Uterus (tissue), 4 donors: ENCODE data around the gene MASP1. TPM values are rescaled to one million over a fixed set of nuclear protein-coding genes. Genes with fewer than 3 reads are reported as not detected.

Experiments
- DNase-seq, 2 donors: peaks; one replicate each; pipeline ENCODE4 v3.0.0-alpha.2; 2019 to 2020
- H3K27ac ChIP-seq, 2 donors: fragments of 200-600 bp; sonication (generic); 1 replicate in 1 of 2; 2 replicates in 1 of 2; pipeline ENCODE4 v1.5.1; 2016 to 2018
- H3K27me3 ChIP-seq, 2 donors: fragments of 200-600 bp; sonication (generic); one replicate each; pipeline ENCODE4 v1.5.1; 2018 to 2019; ENCODE audit warnings: control low read depth in 1 of 2
- H3K36me3 ChIP-seq, 2 donors: fragments of 200-600 bp; sonication (generic); one replicate each; pipeline ENCODE4 v1.5.1; 2019; ENCODE audit warnings: control low read depth in 1 of 2
- H3K4me1 ChIP-seq, 2 donors: fragments of 200-600 bp; sonication (generic); one replicate each; pipeline ENCODE4 v1.5.1; 2018 to 2019; ENCODE audit warnings: control low read depth in 1 of 2
- H3K4me3 ChIP-seq, 2 donors: fragments of 200-600 bp; sonication (generic); 1 replicate in 1 of 2; 2 replicates in 1 of 2; pipeline ENCODE4 v1.5.1; 2018 to 2019; ENCODE audit warnings: mild to moderate bottlenecking in 1 of 2
- H3K9me3 ChIP-seq, 2 donors: fragments of 200-600 bp; sonication (generic); one replicate each; pipeline ENCODE4 v1.5.1; 2019; ENCODE audit warnings: control low read depth in 1 of 2
- POLR2A ChIP-seq, 2 donors: fragments of 450-650 bp; IDR thresholded peaks; one replicate each; pipeline ENCODE4 v1.6.1; 2016; ENCODE audit warnings: antibody characterized with exemption in 2 of 2, mild to moderate bottlenecking in 1 of 2, moderate library complexity in 1 of 2
- intact Hi-C: fragments of 100-400 bp; cut with DNase I; formaldehyde crosslinking; loops from one replicate; pipeline ENCODE4 v1.15.1; 2023; ENCODE audit warnings: low total_unique reads
- total RNA-seq, 4 donors: library from RNA; depleted of rRNA in 3 of 4; stranded (reverse); fragments of >200 nt in 3 of 4; gene quantifications; one replicate each; pipeline versions ENCODE4 v1.1.0 to v1.2.4, GENCODE V29; 2014 to 2023
- TF ChIP-seq, protein P1 (sequence below), 4 experiments: fragments of 200-600 bp in 2 of 4; fragments of 450-650 bp in 2 of 4; sonication (generic) in 2 of 4; IDR thresholded peaks; one replicate each; pipeline ENCODE4 v1.5.1; 2016 to 2019; ENCODE audit warnings: antibody characterized with exemption in 4 of 4, mild to moderate bottlenecking in 2 of 4, moderate library complexity in 1 of 4
- donor health status: DM: yes; HTN: yes; CAD: no.

MASP1 gene
- total RNA-seq, 4 donors from 2014 or later: 25.3 to 121 (median 84.4) TPM

DNA sequence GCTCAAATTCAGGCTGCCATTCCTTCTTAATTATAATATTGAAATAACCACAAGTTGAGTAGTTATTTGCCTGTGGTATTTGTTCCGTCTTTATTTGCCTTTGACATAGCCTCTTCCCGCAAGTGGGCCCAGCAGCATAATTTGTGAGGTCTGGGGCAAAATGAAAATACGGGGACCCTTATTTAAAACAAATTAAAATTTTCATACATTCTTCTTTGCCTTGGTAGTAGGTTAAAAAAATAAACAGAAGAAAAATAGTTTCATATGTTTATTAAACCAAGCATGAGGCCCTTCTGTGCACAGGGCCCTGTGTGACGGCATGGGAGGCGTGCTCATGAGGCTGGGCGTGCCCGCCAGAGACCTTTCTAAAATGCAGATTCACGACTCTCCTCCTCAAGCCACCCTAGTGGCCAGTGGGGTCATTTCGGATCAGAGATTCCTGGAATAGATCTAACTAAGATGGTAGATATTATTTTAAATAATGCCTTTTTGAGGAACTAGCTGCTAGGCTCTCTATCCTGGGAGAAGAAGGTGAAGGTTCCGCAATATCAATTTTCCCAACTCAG lies 35.4 kb downstream of the MASP1 start:
- Histone ChIP-seq H3K36me3 (no peaks in the 10 kb centered on the region), H3K9me3 (no peaks in the 10 kb centered on the region), H3K27ac (no peak overlapping the region), H3K4me1 (no peaks in the 10 kb centered on the region), H3K27me3 (no peaks in the 10 kb centered on the region), H3K4me3 (no peak overlapping the region)
- DNase-seq: no peak
- TF ChIP-seq, protein P1, sequence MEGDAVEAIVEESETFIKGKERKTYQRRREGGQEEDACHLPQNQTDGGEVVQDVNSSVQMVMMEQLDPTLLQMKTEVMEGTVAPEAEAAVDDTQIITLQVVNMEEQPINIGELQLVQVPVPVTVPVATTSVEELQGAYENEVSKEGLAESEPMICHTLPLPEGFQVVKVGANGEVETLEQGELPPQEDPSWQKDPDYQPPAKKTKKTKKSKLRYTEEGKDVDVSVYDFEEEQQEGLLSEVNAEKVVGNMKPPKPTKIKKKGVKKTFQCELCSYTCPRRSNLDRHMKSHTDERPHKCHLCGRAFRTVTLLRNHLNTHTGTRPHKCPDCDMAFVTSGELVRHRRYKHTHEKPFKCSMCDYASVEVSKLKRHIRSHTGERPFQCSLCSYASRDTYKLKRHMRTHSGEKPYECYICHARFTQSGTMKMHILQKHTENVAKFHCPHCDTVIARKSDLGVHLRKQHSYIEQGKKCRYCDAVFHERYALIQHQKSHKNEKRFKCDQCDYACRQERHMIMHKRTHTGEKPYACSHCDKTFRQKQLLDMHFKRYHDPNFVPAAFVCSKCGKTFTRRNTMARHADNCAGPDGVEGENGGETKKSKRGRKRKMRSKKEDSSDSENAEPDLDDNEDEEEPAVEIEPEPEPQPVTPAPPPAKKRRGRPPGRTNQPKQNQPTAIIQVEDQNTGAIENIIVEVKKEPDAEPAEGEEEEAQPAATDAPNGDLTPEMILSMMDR (IDR thresholded peaks at IDR 0.05): no peak
- no peak for TF ChIP-seq POLR2A (IDR thresholded peaks at IDR 0.05)
- intact Hi-C loops: no loop called here

DNA sequence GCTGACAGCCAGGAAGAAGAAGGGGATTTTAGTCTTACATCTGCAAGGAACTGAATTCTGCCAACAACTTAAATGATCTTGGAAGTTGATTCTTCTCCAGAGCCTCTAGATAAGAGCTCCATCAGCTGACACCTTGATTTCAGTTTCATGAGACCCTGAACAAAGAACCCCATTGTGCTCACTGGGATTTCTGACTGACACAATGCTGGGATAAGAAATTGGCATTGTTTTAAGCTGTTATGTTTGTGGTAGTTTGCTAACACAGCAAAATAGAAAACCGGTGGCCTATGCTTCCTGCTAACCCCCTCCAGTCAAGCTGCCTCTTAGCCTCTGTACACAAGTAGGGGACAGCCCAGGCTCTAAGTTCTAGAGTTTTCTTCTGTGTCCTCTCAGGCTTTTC lies 36.2 kb downstream of the MASP1 start:
- TF ChIP-seq, protein P1 (IDR thresholded peaks at IDR 0.05): no peak
- no peak for TF ChIP-seq POLR2A (IDR thresholded peaks at IDR 0.05)
- no peak overlapping the region for H3K27ac ChIP-seq
- no peak for DNase-seq

DNA sequence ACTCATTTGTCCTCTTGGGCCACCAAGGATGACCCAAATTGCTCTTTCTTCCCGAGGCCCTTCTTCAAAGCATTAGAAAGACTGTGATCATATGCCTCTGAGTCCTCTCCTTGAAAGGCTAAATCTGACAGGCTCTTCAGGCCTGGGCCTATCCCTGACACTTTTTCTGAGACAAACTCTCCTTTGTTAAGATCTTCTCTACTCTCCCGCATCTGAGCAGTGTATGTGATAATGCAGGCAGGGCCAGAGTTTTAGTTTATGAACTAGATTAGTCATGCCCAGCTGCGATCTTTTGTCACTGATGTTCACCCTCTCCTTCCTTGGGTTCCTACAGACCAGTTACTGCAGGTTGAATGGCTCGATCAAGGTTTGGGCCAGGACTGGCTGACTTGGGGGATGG lies 39.2 kb downstream of the MASP1 start:
- Histone ChIP-seq H3K27ac (no peak overlapping the region), H3K27me3 (no peaks in the 10 kb centered on the region), H3K4me1 (no peaks in the 10 kb centered on the region), H3K4me3 (no peak overlapping the region), H3K36me3 (no peaks in the 10 kb centered on the region), H3K9me3 (no peaks in the 10 kb centered on the region)
- intact Hi-C loops: no loop called here
- TF ChIP-seq, protein P1 (IDR thresholded peaks at IDR 0.05): no peak
- no peak for TF ChIP-seq POLR2A (IDR thresholded peaks at IDR 0.05)
- DNase-seq: no peak

More for the DNA sequence above, 36.2 kb downstream of the MASP1 start:
- Histone ChIP-seq H3K36me3 (no peaks in the 10 kb centered on the region), H3K4me1 (no peaks in the 10 kb centered on the region), H3K4me3 (no peak overlapping the region), H3K27me3 (no peaks in the 10 kb centered on the region), H3K9me3 (no peaks in the 10 kb centered on the region)
- intact Hi-C loops: no loop called here

DNA sequence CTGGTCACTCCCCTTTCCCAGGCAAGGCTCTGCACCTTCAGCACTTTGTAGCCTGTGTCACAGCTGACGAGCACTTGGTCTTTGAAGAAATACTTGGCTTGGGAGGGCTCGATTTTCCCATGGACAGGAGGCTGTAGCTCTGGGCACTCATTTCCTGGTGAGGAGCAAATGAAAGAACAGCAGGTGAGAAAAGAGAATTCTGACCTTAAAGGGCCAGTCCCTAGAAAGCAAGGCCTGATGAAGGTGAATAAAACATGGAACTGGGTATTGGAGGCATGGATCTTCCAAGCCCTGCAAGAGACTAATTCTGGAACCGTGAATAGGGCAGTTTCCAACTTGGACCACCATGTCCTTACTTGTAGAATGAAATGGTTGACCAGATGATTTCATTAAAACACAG lies 39.9 kb downstream of the MASP1 start:
- no peak for DNase-seq
- H3K9me3 ChIP-seq: no peaks in the 10 kb centered on the region
- no peaks in the 10 kb centered on the region for H3K36me3 ChIP-seq
- no peak overlapping the region for H3K4me3 ChIP-seq
- no peak for TF ChIP-seq POLR2A (IDR thresholded peaks at IDR 0.05)
- TF ChIP-seq, protein P1 (IDR thresholded peaks at IDR 0.05): no peak
- no peak overlapping the region for H3K27ac ChIP-seq
- H3K27me3 ChIP-seq: no peaks in the 10 kb centered on the region
- H3K4me1 ChIP-seq: no peaks in the 10 kb centered on the region
- intact Hi-C loops: no loop called here

DNA sequence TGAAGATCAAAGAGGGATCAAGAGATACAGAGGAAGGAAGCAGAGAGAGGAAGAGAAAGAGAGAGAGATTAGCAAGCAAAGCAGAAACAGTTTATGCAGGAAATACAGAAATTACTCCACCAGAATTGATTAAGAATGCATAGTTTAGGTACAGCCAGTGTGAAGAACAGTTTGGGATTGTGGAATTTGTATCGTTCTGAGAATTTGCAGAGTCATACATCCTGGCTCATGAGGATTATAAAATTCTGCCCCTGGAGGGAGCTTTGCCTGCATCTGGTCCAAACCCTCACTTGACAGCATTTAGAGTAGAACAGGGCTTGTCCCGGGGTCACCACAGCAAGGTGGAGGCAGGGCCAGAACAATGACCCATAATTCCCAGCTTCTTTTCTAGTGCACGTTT lies 44.1 kb downstream of the MASP1 start:
- Histone ChIP-seq H3K36me3 (no peaks in the 10 kb centered on the region), H3K27ac (no peak overlapping the region), H3K27me3 (no peaks in the 10 kb centered on the region), H3K4me1 (no peaks in the 10 kb centered on the region), H3K4me3 (no peak overlapping the region), H3K9me3 (no peaks in the 10 kb centered on the region)
- DNase-seq: no peak
- TF ChIP-seq POLR2A (IDR thresholded peaks at IDR 0.05): no peak
- TF ChIP-seq, protein P1 (IDR thresholded peaks at IDR 0.05): no peak
- intact Hi-C loops: no loop called here
